ENCODE measurements around the gene ADAMTS17.

GRCh38 chr15:100236981-100237720 lies 104.6 kb downstream of the ADAMTS17 start:
- TF ChIP-seq CTCF (IDR thresholded peaks at IDR 0.05) = no peak
- no peak for TF ChIP-seq SIN3A (IDR thresholded peaks at IDR 0.05; ENCODE audit: borderline replicate concordance, insufficient read depth, low read depth, low read length)
